Thyroid gland (tissue), 4 donors: ENCODE measurements around the gene GRAMD4. TPM values are rescaled to one million over a fixed set of nuclear protein-coding genes. Genes with fewer than 3 reads are reported as not detected.

Experiments
- DNase-seq, 2 donors: peaks; one replicate each; pipeline ENCODE4 v3.0.0-alpha.2; 2019
- H3K27ac ChIP-seq, 3 donors: fragments of 200-600 bp; sonication (generic); 1 replicate in 2 of 3; 2 replicates in 1 of 3; pipeline ENCODE4 v1.5.1; 2016 to 2019; ENCODE audit warnings: mild to moderate bottlenecking in 1 of 3, moderate library complexity in 1 of 3
- H3K27me3 ChIP-seq: fragments of 200-600 bp; sonication (generic); one replicate; pipeline ENCODE4 v1.5.1; 2019
- H3K36me3 ChIP-seq, 2 donors: fragments of 200-600 bp; sonication (generic); one replicate each; pipeline ENCODE4 v1.5.1; 2016 to 2019
- H3K4me1 ChIP-seq, 2 donors: fragments of 200-600 bp; sonication (generic); one replicate each; pipeline ENCODE4 v1.5.1; 2017 to 2019
- H3K4me3 ChIP-seq, 3 donors: fragments of 200-600 bp; sonication (generic); replicated peaks in 1 of 3; 1 replicate in 2 of 3; 2 replicates in 1 of 3; pipeline ENCODE4 v1.5.1; 2016; ENCODE audit warnings: mild to moderate bottlenecking in 1 of 3
- H3K9me3 ChIP-seq: fragments of 200-600 bp; sonication (generic); one replicate; pipeline ENCODE4 v1.5.1; 2017
- POLR2A ChIP-seq, 2 donors: fragments of 450-650 bp; IDR thresholded peaks; one replicate each; pipeline ENCODE4 v1.6.1; 2017; ENCODE audit warnings: antibody characterized with exemption in 2 of 2, mild to moderate bottlenecking in 2 of 2, moderate library complexity in 1 of 2
- WGBS, 2 donors: methylation state at CpG; one replicate each; pipeline ENCODE4 v1.1.5; 2017; 5-methylcytosine and 5-hydroxymethylcytosine counted together
- intact Hi-C: fragments of 100-400 bp; cut with DNase I; formaldehyde crosslinking; loops from one replicate; pipeline ENCODE4 v1.15.1; 2023
- total RNA-seq, 4 donors: library from RNA; depleted of rRNA; stranded (reverse); fragments of >200 nt; gene quantifications; one replicate each; pipeline ENCODE4 v1.2.3, GENCODE V29; 2016
- TF ChIP-seq, protein P1 (sequence below), 6 experiments: fragments of 200-600 bp in 3 of 6; fragments of 450-650 bp in 3 of 6; sonication (generic) in 3 of 6; IDR thresholded peaks; one replicate each; pipeline ENCODE4 v1.5.1; 2016 to 2019; ENCODE audit warnings: antibody characterized with exemption in 6 of 6, mild to moderate bottlenecking in 2 of 6, inconsistent platforms in 1 of 6, moderate library complexity in 1 of 6

The GRAMD4 gene
- total RNA-seq, 4 donors from 2014 or later = 33.5 to 193 (median 62.1) TPM

GRCh38 chr22:46727813-46728364 is 107.7 kb downstream of the GRAMD4 start:
- H3K4me1 ChIP-seq = peaks cover 24 to 43% of the 10 kb centered on the region in 2 donors
- H3K9me3 ChIP-seq = no peaks in the 10 kb centered on the region
- TF ChIP-seq, protein P1, sequence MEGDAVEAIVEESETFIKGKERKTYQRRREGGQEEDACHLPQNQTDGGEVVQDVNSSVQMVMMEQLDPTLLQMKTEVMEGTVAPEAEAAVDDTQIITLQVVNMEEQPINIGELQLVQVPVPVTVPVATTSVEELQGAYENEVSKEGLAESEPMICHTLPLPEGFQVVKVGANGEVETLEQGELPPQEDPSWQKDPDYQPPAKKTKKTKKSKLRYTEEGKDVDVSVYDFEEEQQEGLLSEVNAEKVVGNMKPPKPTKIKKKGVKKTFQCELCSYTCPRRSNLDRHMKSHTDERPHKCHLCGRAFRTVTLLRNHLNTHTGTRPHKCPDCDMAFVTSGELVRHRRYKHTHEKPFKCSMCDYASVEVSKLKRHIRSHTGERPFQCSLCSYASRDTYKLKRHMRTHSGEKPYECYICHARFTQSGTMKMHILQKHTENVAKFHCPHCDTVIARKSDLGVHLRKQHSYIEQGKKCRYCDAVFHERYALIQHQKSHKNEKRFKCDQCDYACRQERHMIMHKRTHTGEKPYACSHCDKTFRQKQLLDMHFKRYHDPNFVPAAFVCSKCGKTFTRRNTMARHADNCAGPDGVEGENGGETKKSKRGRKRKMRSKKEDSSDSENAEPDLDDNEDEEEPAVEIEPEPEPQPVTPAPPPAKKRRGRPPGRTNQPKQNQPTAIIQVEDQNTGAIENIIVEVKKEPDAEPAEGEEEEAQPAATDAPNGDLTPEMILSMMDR (IDR thresholded peaks at IDR 0.05) = no peak
- TF ChIP-seq POLR2A (IDR thresholded peaks at IDR 0.05) = no peak
- no peak overlapping the region for H3K4me3 ChIP-seq
- 87 to 92% methylated on average over 7 to 19 of the region's 19 CpGs for WGBS, 2 donors
- H3K36me3 ChIP-seq = no peaks in the 10 kb centered on the region
- intact Hi-C loops = no loop called here
- H3K27me3 ChIP-seq = no peaks in the 10 kb centered on the region
- peak overlapping the region in 1 of 3 donors; percentile 22 for H3K27ac ChIP-seq
- no peak for DNase-seq

- Histone ChIP-seq H3K4me3 (no peak overlapping the region), H3K27me3 (no peaks in the 10 kb centered on the region), H3K4me1 (peaks cover 30 to 49% of the 10 kb centered on the region in 2 donors), H3K9me3 (no peaks in the 10 kb centered on the region), H3K36me3 (no peaks in the 10 kb centered on the region), H3K27ac (peak overlapping the region in 1 of 3 donors; percentile 22)
- intact Hi-C loops = no loop called here
- DNase-seq = no peak
- no peak for TF ChIP-seq POLR2A (IDR thresholded peaks at IDR 0.05)
- TF ChIP-seq, protein P1 (IDR thresholded peaks at IDR 0.05) = no peak
- 83 to 91% methylated on average over 2 to 11 of the region's 11 CpGs for WGBS, 2 donors
Observed at GRCh38 chr22:46728470-46728869, 108.3 kb downstream of the GRAMD4 start.

Other genes with a start within 250 kb of the GRAMD4 start
- gene CELSR1, start 82.8 kb upstream of the GRAMD4 start, total RNA-seq = 10 to 100 TPM; 18.4 to 56.0 (median 31.0) TPM
- 10 to 100 TPM; 74.6 to 84.7 (median 81.5) TPM for gene CERK, start 117.9 kb downstream of the GRAMD4 start, total RNA-seq
- 10 to 100 TPM; 26.7 to 34.6 (median 33.2) TPM for gene TBC1D22A, start 142.3 kb downstream of the GRAMD4 start, total RNA-seq